GM12878 (cell line): ENCODE data around the gene FGF2. TPM values are rescaled to one million over a fixed set of nuclear protein-coding genes. Genes with fewer than 3 reads are reported as not detected.

ENCODE experiments used
- BRCA1 ChIP-seq: IDR thresholded peaks from 2 replicates; pipeline ENCODE4 v1.6.1; 2011; ENCODE audit warnings: low read depth, low read length, improper control_type of control experiment
- EED ChIP-seq: sonication (generic); IDR thresholded peaks from 2 replicates; pipeline ENCODE4 v1.6.1; 2016; ENCODE audit warnings: antibody characterized with exemption, low read depth
- MEF2A ChIP-seq: IDR thresholded peaks from 2 replicates; pipeline ENCODE4 v1.6.1; 2011; ENCODE audit warnings: low read depth, mild to moderate bottlenecking, low read length, moderate library complexity; ENCODE audit not compliant: insufficient read depth
- polyA plus RNA-seq, 11 experiments: library from polyadenylated mRNA; depleted of rRNA in 4 of 11; unstranded in 6 of 11; stranded (reverse) in 5 of 11; fragments of >200 nt; fragmentation: Nextera tagmentation in 4 of 11; fragmentation: Illumina TruSeq in 1 of 11; extraction: Ambion mirVana in 4 of 11; extraction: Trizol in 1 of 11; gene quantifications; 1 replicate in 1 of 11; 2 replicates in 10 of 11; pipeline versions ENCODE4 v1.2.1 to v1.2.3, GENCODE V29; 2011 to 2016; ENCODE audit warnings: inconsistent platforms in 2 of 11, missing spikeins in 2 of 11, low read depth in 1 of 11
- total RNA-seq, 4 experiments: library from RNA; depleted of rRNA in 3 of 4; stranded (reverse); fragments of >200 nt in 3 of 4; fragmentation: Illumina TruSeq in 1 of 4; extraction: Trizol in 1 of 4; gene quantifications; 2 replicates each; pipeline versions ENCODE4 v1.2.1 to v1.2.3, GENCODE V29; 2013 to 2021
- TF ChIP-seq, protein P1 (sequence below): fragments of 150-350 bp; IDR thresholded peaks from 2 replicates; pipeline ENCODE4 v1.6.1; 2014; ENCODE audit warnings: mild to moderate bottlenecking, low read depth, low read length
- TF ChIP-seq, protein P2 (sequence below): fragments of 450-650 bp; IDR thresholded peaks from 2 replicates; pipeline ENCODE4 v1.6.1; 2014; ENCODE audit warnings: mild to moderate bottlenecking
- TF ChIP-seq, protein P3 (sequence below): fragments of 450-650 bp; IDR thresholded peaks from 2 replicates; pipeline ENCODE4 v1.6.1; 2016; ENCODE audit warnings: mild to moderate bottlenecking, moderate library complexity, borderline replicate concordance

FGF2 gene
- total and polyA plus RNA-seq, 10 of the 15 experiments (the other 5 are each of a cell fraction or from before 2014, with no cell fraction given) = 0.13 to 1.7 (median 0.25) TPM

DNA sequence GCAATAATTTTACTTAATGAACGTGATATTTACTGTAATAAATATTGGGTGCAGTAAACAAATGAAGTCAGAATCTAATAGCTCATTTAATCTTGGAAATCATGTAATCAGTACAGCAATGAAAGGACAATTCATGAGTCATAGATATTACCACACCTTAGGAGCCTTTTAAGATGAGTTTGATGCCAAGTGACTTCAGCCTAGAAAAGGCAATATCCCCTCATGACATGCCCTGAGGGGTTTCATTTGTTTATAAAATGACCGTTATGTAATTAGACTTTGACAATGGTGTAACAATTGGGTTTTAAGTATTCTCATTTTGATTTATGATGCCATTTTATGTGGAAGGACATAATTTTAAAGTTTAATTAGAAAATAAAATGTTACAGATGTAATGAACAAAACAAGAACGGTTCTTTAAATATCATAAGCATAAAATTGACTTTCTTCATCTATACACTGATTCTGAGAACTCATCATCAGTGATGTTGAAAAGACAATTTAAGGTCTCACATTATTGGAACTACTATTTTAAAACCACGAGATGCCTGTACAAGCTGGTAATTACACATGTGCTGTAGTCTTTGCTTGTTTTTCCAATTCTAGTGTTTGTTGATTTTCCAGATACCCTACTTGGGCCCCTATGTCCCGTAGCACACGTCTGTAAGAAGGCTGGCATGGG lies 5.0 kb downstream of the FGF2 start (continued):
- TF ChIP-seq, protein P1, sequence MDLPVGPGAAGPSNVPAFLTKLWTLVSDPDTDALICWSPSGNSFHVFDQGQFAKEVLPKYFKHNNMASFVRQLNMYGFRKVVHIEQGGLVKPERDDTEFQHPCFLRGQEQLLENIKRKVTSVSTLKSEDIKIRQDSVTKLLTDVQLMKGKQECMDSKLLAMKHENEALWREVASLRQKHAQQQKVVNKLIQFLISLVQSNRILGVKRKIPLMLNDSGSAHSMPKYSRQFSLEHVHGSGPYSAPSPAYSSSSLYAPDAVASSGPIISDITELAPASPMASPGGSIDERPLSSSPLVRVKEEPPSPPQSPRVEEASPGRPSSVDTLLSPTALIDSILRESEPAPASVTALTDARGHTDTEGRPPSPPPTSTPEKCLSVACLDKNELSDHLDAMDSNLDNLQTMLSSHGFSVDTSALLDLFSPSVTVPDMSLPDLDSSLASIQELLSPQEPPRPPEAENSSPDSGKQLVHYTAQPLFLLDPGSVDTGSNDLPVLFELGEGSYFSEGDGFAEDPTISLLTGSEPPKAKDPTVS = no peak
- no peak for TF ChIP-seq BRCA1
- TF ChIP-seq, protein P2, sequence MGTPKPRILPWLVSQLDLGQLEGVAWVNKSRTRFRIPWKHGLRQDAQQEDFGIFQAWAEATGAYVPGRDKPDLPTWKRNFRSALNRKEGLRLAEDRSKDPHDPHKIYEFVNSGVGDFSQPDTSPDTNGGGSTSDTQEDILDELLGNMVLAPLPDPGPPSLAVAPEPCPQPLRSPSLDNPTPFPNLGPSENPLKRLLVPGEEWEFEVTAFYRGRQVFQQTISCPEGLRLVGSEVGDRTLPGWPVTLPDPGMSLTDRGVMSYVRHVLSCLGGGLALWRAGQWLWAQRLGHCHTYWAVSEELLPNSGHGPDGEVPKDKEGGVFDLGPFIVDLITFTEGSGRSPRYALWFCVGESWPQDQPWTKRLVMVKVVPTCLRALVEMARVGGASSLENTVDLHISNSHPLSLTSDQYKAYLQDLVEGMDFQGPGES = no peak
- TF ChIP-seq MEF2A = no peak
- TF ChIP-seq EED = no peak
- TF ChIP-seq, protein P3, sequence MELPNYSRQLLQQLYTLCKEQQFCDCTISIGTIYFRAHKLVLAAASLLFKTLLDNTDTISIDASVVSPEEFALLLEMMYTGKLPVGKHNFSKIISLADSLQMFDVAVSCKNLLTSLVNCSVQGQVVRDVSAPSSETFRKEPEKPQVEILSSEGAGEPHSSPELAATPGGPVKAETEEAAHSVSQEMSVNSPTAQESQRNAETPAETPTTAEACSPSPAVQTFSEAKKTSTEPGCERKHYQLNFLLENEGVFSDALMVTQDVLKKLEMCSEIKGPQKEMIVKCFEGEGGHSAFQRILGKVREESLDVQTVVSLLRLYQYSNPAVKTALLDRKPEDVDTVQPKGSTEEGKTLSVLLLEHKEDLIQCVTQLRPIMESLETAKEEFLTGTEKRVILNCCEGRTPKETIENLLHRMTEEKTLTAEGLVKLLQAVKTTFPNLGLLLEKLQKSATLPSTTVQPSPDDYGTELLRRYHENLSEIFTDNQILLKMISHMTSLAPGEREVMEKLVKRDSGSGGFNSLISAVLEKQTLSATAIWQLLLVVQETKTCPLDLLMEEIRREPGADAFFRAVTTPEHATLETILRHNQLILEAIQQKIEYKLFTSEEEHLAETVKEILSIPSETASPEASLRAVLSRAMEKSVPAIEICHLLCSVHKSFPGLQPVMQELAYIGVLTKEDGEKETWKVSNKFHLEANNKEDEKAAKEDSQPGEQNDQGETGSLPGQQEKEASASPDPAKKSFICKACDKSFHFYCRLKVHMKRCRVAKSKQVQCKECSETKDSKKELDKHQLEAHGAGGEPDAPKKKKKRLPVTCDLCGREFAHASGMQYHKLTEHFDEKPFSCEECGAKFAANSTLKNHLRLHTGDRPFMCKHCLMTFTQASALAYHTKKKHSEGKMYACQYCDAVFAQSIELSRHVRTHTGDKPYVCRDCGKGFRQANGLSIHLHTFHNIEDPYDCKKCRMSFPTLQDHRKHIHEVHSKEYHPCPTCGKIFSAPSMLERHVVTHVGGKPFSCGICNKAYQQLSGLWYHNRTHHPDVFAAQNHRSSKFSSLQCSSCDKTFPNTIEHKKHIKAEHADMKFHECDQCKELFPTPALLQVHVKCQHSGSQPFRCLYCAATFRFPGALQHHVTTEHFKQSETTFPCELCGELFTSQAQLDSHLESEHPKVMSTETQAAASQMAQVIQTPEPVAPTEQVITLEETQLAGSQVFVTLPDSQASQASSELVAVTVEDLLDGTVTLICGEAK = no peak
